Activated T-helper 1 cell treated with anti-CD3 and anti-CD28 coated beads, Interleukin-2, amount 50 U/mL, for 16 hours (primary cell): ENCODE data around the gene LCE3B.
"Not testable (repeated sequence)": the region's sequence is repeated elsewhere in the genome, so short reads cannot be mapped to it uniquely, and the experiment has no call there.

Source experiments
- DNase-seq, 2 donors: peaks; one replicate each; pipeline ENCODE4 v3.0.0-alpha.2; 2020; ENCODE audit warnings: low read depth in 1 of 2, low spot score in 1 of 2

LCE3B gene

GRCh38 chr1:152613511-152613910, at the start of gene LCE3B:
Gene LCE3B, plus strand, starts transcription at chr1:152613811. Its CDS starts 0 bp downstream, at chr1:152613811.
- DNase-seq = no peak

- no peak for DNase-seq
Measured at GRCh38 chr1:152565115-152565514, 48.5 kb upstream of the LCE3B start.

- no peak for DNase-seq
Measured at GRCh38 chr1:152565535-152566215, 47.9 kb upstream of the LCE3B start.

GRCh38 chr1:152566681-152567080, 46.9 kb upstream of the LCE3B start, which contains the start of gene LCE3E:
Gene LCE3E, minus strand, starts transcription at chr1:152566780. Its CDS starts 572 bp downstream, at chr1:152566208.
- DNase-seq = no peak

- DNase-seq = no peak
Measured at GRCh38 chr1:152577168-152577567, 36.4 kb upstream of the LCE3B start.

- DNase-seq = not testable (repeated sequence)
Measured at GRCh38 chr1:152579526-152579925, 34.1 kb upstream of the LCE3B start.

- DNase-seq = no peak
Measured at GRCh38 chr1:152580433-152580832, 33.2 kb upstream of the LCE3B start, which contains the start of gene LCE3D. Gene LCE3D, minus strand, starts transcription at chr1:152580516. Its CDS starts 580 bp downstream, at chr1:152579936.

GRCh38 chr1:152582647-152583046, 31.0 kb upstream of the LCE3B start:
- no peak for DNase-seq

- no peak for DNase-seq
Measured at GRCh38 chr1:152585586-152585985, 28.0 kb upstream of the LCE3B start.

- DNase-seq = no peak
Measured at GRCh38 chr1:152596986-152597385, 16.6 kb upstream of the LCE3B start.

GRCh38 chr1:152599934-152600333, 13.7 kb upstream of the LCE3B start, which contains the start of gene LCE3C:
Gene LCE3C, plus strand, starts transcription at chr1:152600234. Its CDS starts 498 bp downstream, at chr1:152600732.
- DNase-seq = no peak

GRCh38 chr1:152621993-152622392, 8.4 kb downstream of the LCE3B start:
- DNase-seq = no peak

- DNase-seq = no peak
Measured at GRCh38 chr1:152622803-152623202, 9.2 kb downstream of the LCE3B start, which contains the start of gene LCE3A. Gene LCE3A, minus strand, starts transcription at chr1:152623103. Its CDS starts 0 bp downstream, at chr1:152623103.

- no peak for DNase-seq
Measured at GRCh38 chr1:152623203-152623844, 9.7 kb downstream of the LCE3B start.

GRCh38 chr1:152626744-152627143, 13.1 kb downstream of the LCE3B start:
- DNase-seq = no peak

GRCh38 chr1:152630596-152630995, 17.0 kb downstream of the LCE3B start:
- DNase-seq = no peak

GRCh38 chr1:152640351-152640750, 26.7 kb downstream of the LCE3B start:
- DNase-seq = no peak

- no peak for DNase-seq
Measured at GRCh38 chr1:152643945-152644344, 30.3 kb downstream of the LCE3B start.

- DNase-seq = no peak
Measured at GRCh38 chr1:152645146-152645545, 31.5 kb downstream of the LCE3B start.

- DNase-seq = no peak
Measured at GRCh38 chr1:152646656-152647055, 33.0 kb downstream of the LCE3B start.

GRCh38 chr1:152654110-152654509, 40.5 kb downstream of the LCE3B start:
- no peak for DNase-seq

- no peak for DNase-seq
Measured at GRCh38 chr1:152656459-152656858, 42.8 kb downstream of the LCE3B start.
